Chondrocyte (in vitro differentiated cells): ENCODE measurements around the gene TTLL5. TPM values are rescaled to one million over a fixed set of nuclear protein-coding genes. Genes with fewer than 3 reads are reported as not detected.

Source experiments
- DNase-seq: peaks from one replicate; pipeline ENCODE4 v3.0.0; 2021; ENCODE audit warnings: mixed read lengths, low spot score
- H3K27ac Mint-ChIP-seq: one replicate; pipeline ENCODE4 v1.8.0; 2021; ENCODE audit warnings: mild to moderate bottlenecking, moderate library complexity, mixed read lengths; ENCODE audit not compliant: unreplicated experiment
- H3K27me3 Mint-ChIP-seq: 2 replicates; pipeline ENCODE4 v1.8.0; 2021; ENCODE audit warnings: low read depth, mixed read lengths
- H3K36me3 Mint-ChIP-seq: 2 replicates; pipeline ENCODE4 v1.8.0; 2021; ENCODE audit warnings: low read depth, mixed read lengths
- H3K4me1 Mint-ChIP-seq: 2 replicates; pipeline ENCODE4 v1.8.0; 2021; ENCODE audit warnings: low read depth, mild to moderate bottlenecking, mixed read lengths
- H3K4me3 Mint-ChIP-seq: one replicate; pipeline ENCODE4 v1.8.0; 2021; ENCODE audit warnings: mild to moderate bottlenecking, moderate library complexity, mixed read lengths; ENCODE audit not compliant: unreplicated experiment
- H3K9me3 Mint-ChIP-seq: 2 replicates; pipeline ENCODE4 v1.8.0; 2021; ENCODE audit warnings: low read depth, mixed read lengths
- total RNA-seq: library from RNA; stranded (reverse); gene quantifications from 3 replicates; pipeline ENCODE4 v1.2.1, GENCODE V29; 2021
- TF ChIP-seq, protein P1 (sequence below): fragments of 200-600 bp; sonication (generic); IDR thresholded peaks from 2 replicates; pipeline ENCODE4 v1.5.0; 2021; ENCODE audit warnings: antibody characterized with exemption, mild to moderate bottlenecking, moderate library complexity

The TTLL5 gene
- total RNA-seq, 1 donor from 2014 or later = 22.1 TPM

DNA sequence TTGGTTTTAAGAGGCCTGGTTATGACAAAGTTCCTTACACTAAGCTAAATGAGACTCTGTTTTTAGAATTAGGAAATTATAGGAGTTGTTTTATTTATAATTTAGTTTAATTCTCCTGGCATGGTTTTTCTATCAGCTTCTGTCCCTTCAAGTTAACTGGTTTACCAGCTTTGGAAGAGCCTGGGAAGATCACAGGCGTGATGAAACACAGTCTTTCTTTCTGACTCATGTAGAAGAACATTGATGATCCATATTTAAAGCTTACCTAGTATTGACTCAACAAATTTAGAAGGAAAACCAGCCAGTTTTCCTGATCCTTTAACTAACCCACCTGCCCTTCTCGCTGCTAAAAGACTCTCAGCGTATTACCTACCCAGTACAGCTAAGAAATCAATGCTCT lies 165.6 kb downstream of the TTLL5 start:
- Mint-ChIP-seq H3K4me1 (peaks cover 78% of the 10 kb centered on the region), H3K27ac (peak overlapping the region; percentile 75), H3K27me3 (no peaks in the 10 kb centered on the region), H3K9me3 (no peaks in the 10 kb centered on the region), H3K36me3 (no peaks in the 10 kb centered on the region), H3K4me3 (no peak overlapping the region)
- TF ChIP-seq, protein P1, sequence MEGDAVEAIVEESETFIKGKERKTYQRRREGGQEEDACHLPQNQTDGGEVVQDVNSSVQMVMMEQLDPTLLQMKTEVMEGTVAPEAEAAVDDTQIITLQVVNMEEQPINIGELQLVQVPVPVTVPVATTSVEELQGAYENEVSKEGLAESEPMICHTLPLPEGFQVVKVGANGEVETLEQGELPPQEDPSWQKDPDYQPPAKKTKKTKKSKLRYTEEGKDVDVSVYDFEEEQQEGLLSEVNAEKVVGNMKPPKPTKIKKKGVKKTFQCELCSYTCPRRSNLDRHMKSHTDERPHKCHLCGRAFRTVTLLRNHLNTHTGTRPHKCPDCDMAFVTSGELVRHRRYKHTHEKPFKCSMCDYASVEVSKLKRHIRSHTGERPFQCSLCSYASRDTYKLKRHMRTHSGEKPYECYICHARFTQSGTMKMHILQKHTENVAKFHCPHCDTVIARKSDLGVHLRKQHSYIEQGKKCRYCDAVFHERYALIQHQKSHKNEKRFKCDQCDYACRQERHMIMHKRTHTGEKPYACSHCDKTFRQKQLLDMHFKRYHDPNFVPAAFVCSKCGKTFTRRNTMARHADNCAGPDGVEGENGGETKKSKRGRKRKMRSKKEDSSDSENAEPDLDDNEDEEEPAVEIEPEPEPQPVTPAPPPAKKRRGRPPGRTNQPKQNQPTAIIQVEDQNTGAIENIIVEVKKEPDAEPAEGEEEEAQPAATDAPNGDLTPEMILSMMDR = no peak
- DNase-seq = no peak

DNA sequence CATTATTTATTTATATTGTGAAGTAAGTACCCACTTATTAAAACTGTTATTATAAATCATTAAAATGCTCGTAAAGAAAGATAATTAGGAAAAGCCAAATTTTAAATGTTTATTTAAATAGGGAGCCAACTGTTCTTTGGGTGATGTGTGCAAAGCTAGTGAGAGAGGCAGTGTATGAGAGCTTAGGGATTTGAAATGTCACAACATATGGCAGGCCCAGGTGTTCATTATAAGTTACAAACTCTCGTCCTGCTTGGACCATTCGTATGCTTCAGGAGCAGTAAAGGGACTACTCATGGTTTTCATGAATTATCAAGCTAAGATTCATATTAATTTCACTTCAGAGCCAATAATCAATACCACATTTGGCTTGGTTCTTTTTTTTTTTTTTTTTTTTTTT lies 166.3 kb downstream of the TTLL5 start:
- no peak overlapping the region for H3K4me3 Mint-ChIP-seq
- H3K9me3 Mint-ChIP-seq = no peaks in the 10 kb centered on the region
- peaks cover 78% of the 10 kb centered on the region for H3K4me1 Mint-ChIP-seq
- H3K27ac Mint-ChIP-seq = no peak overlapping the region
- no peak for DNase-seq
- H3K27me3 Mint-ChIP-seq = no peaks in the 10 kb centered on the region
- no peaks in the 10 kb centered on the region for H3K36me3 Mint-ChIP-seq
- TF ChIP-seq, protein P1 = no peak

DNA sequence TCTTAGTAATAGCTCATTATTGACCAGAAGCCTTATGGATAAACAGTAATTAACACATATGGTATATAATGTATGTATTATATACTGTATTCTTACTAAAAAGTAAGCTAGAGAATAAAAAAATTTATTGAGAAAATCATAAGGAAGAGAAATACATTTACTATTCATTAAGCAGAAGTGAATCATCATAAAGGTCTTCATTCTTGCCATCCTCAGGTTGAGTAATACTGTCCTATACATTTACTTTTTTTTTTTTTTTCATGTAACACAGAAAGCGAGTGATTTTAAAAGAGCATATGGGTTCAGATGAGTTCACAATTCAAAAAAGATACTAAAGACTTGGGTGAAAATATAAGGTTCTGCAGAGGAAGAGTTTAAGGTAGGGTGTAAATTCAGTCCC lies 168.3 kb downstream of the TTLL5 start:
- Mint-ChIP-seq H3K4me1 (peaks cover 75% of the 10 kb centered on the region), H3K4me3 (no peak overlapping the region), H3K27ac (peak overlapping the region; percentile 60)

DNA sequence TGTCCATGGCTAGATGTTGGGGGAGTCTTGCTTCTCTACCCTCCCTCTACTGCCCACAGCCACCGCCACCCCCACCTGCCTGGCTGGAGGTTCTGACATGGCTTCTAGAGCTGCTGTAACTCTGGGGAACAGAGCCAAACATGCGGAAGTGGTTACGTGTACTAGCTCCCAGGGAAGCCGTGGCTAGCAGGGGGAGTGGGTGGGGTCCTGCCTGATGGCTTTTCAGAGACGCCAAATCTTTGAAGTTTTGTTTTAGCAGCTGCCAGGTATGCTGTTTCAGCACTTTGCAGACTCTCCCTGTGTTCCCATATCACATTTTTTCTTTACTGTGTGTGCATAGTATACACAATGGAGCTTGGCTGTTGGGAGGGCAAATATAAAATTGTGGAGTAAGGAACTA lies 170.4 kb downstream of the TTLL5 start:
- no peaks in the 10 kb centered on the region for H3K27me3 Mint-ChIP-seq
- H3K36me3 Mint-ChIP-seq = no peaks in the 10 kb centered on the region
- DNase-seq = no peak
- peaks cover 55% of the 10 kb centered on the region for H3K4me1 Mint-ChIP-seq
- no peaks in the 10 kb centered on the region for H3K9me3 Mint-ChIP-seq
- TF ChIP-seq, protein P1 = no peak
- H3K4me3 Mint-ChIP-seq = no peak overlapping the region
- H3K27ac Mint-ChIP-seq = peak overlapping the region; percentile 81

More for the DNA sequence above, 168.3 kb downstream of the TTLL5 start:
- no peak for DNase-seq
- TF ChIP-seq, protein P1 = no peak
- Mint-ChIP-seq H3K27me3 (no peaks in the 10 kb centered on the region), H3K9me3 (no peaks in the 10 kb centered on the region), H3K36me3 (no peaks in the 10 kb centered on the region)

DNA sequence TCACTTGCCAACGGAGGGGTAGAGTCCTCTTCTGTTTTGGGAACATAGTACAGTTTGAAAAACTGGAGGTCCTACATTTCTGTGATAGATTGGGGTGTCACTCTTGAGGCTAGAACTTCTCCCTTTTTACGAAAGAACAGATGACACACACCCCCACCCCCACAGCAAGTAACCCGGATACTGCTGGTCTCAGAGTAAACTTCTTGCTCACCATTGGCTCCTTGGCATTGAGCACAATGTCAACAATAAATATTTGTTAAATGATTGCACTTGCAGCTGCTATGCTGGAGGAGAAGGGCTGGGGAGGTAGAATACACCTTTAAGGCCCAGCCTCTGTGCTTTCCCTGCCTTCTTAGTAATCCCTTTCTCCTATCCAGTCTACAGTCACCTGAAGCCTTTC lies 170.9 kb downstream of the TTLL5 start:
- no peaks in the 10 kb centered on the region for H3K27me3 Mint-ChIP-seq
- no peaks in the 10 kb centered on the region for H3K9me3 Mint-ChIP-seq
- no peak for DNase-seq
- TF ChIP-seq, protein P1 = no peak
- H3K4me3 Mint-ChIP-seq = no peak overlapping the region
- no peaks in the 10 kb centered on the region for H3K36me3 Mint-ChIP-seq
- H3K27ac Mint-ChIP-seq = peak overlapping the region; percentile 81
- peaks cover 50% of the 10 kb centered on the region for H3K4me1 Mint-ChIP-seq
